Osteoblast (primary cell): ENCODE data around the gene AKAP7. TPM values are rescaled to one million over a fixed set of nuclear protein-coding genes. Genes with fewer than 3 reads are reported as not detected.

Experiments
- DNase-seq: peaks from one replicate; pipeline ENCODE4 v3.0.0; 2011; ENCODE audit warnings: low spot score, mixed read lengths; ENCODE audit not compliant: insufficient read length; ENCODE audit errors: missing footprints
- H2AFZ ChIP-seq: 2 replicates; pipeline ENCODE4 v1.6.0; 2011; ENCODE audit warnings: mild to moderate bottlenecking, low read length
- H3K27ac ChIP-seq: 2 replicates; pipeline ENCODE4 v1.5.1; 2011; ENCODE audit warnings: mild to moderate bottlenecking, low read depth, low read length, moderate library complexity
- H3K27me3 ChIP-seq: 2 replicates; pipeline ENCODE4 v1.6.0; 2012; ENCODE audit warnings: mild to moderate bottlenecking, control low read depth, inconsistent platforms, low read length, moderate library complexity; ENCODE audit not compliant: insufficient read depth
- H3K36me3 ChIP-seq: 2 replicates; pipeline ENCODE4 v1.5.1; 2011; ENCODE audit warnings: mild to moderate bottlenecking, low read length, control low read depth, moderate library complexity; ENCODE audit not compliant: insufficient read depth
- H3K4me1 ChIP-seq: 2 replicates; pipeline ENCODE4 v1.5.1; 2011; ENCODE audit warnings: mild to moderate bottlenecking, low read length, control low read depth, moderate library complexity; ENCODE audit not compliant: insufficient read depth
- H3K4me2 ChIP-seq: 2 replicates; pipeline ENCODE4 v1.6.0; 2011; ENCODE audit warnings: mild to moderate bottlenecking, low read length; ENCODE audit not compliant: insufficient read depth
- H3K4me3 ChIP-seq: fragments of 200-600 bp; sonication (generic); 3 replicates; pipeline ENCODE4 v1.5.1; 2012; ENCODE audit warnings: mild to moderate bottlenecking, low read length, inconsistent platforms; ENCODE audit not compliant: insufficient read depth
- H3K79me2 ChIP-seq: 2 replicates; pipeline ENCODE4 v1.6.0; 2012; ENCODE audit warnings: mild to moderate bottlenecking, low read length, control low read depth, inconsistent platforms; ENCODE audit not compliant: insufficient read depth
- H3K9me3 ChIP-seq: 2 replicates; pipeline ENCODE4 v1.5.1; 2011; ENCODE audit warnings: low read depth, low read length, control low read depth
- H4K20me1 ChIP-seq: 2 replicates; pipeline ENCODE4 v1.6.0; 2012; ENCODE audit warnings: mild to moderate bottlenecking, low read length, control low read depth; ENCODE audit not compliant: insufficient read depth
- total RNA-seq: library from RNA; depleted of rRNA; stranded (reverse); fragments of >200 nt; gene quantifications from 2 replicates; pipeline ENCODE4 v1.2.3, GENCODE V29; 2012
- TF ChIP-seq, protein P1 (sequence below): IDR thresholded peaks from 2 replicates; pipeline ENCODE4 v1.5.1; 2011; ENCODE audit warnings: mild to moderate bottlenecking, low read depth, low read length, moderate library complexity; ENCODE audit errors: extremely low read depth

The AKAP7 gene
- total RNA-seq, 1 donor: 4.0 TPM

GRCh38 chr6:131101911-131102680 lies 33.2 kb upstream of the AKAP7 start:
- Histone ChIP-seq H3K4me3 (no peak overlapping the region), H3K79me2 (no peaks in the 10 kb centered on the region), H3K36me3 (no peaks in the 10 kb centered on the region), H4K20me1 (no peaks in the 10 kb centered on the region), H3K9me3 (no peaks in the 10 kb centered on the region), H3K4me2 (peak overlapping the region; percentile 52), H3K4me1 (peaks cover 17% of the 10 kb centered on the region), H3K27ac (peak overlapping the region; percentile 21), H2AFZ (no peak overlapping the region), H3K27me3 (no peaks in the 10 kb centered on the region)
- no peak for DNase-seq
- TF ChIP-seq, protein P1, sequence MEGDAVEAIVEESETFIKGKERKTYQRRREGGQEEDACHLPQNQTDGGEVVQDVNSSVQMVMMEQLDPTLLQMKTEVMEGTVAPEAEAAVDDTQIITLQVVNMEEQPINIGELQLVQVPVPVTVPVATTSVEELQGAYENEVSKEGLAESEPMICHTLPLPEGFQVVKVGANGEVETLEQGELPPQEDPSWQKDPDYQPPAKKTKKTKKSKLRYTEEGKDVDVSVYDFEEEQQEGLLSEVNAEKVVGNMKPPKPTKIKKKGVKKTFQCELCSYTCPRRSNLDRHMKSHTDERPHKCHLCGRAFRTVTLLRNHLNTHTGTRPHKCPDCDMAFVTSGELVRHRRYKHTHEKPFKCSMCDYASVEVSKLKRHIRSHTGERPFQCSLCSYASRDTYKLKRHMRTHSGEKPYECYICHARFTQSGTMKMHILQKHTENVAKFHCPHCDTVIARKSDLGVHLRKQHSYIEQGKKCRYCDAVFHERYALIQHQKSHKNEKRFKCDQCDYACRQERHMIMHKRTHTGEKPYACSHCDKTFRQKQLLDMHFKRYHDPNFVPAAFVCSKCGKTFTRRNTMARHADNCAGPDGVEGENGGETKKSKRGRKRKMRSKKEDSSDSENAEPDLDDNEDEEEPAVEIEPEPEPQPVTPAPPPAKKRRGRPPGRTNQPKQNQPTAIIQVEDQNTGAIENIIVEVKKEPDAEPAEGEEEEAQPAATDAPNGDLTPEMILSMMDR: no peak

DNA sequence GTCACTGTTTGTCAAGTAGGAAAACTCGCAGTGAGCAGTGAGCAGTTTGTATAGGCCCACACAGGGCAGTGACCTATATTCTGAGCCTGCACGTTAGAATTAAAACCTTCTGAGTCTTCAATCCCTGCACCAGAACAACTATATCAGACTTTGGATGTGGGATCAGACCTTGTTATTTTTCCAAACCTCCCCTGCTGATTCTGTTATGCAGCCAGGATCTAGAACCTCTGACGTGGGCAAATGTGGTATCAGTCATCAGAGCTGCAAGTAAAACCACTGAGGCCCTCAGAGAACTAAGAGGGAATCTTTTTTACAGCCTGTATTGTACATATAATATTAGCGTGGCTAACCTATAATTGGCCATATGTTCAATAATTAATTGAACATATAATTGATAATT lies 32.0 kb upstream of the AKAP7 start:
- Histone ChIP-seq H3K27me3 (no peaks in the 10 kb centered on the region), H3K4me1 (peaks cover 19% of the 10 kb centered on the region), H3K9me3 (no peaks in the 10 kb centered on the region), H3K4me2 (no peak overlapping the region), H4K20me1 (no peaks in the 10 kb centered on the region), H3K79me2 (no peaks in the 10 kb centered on the region), H2AFZ (no peak overlapping the region), H3K27ac (peak overlapping the region; percentile 51), H3K4me3 (no peak overlapping the region), H3K36me3 (no peaks in the 10 kb centered on the region)
- TF ChIP-seq, protein P1: no peak
- DNase-seq: no peak

DNA sequence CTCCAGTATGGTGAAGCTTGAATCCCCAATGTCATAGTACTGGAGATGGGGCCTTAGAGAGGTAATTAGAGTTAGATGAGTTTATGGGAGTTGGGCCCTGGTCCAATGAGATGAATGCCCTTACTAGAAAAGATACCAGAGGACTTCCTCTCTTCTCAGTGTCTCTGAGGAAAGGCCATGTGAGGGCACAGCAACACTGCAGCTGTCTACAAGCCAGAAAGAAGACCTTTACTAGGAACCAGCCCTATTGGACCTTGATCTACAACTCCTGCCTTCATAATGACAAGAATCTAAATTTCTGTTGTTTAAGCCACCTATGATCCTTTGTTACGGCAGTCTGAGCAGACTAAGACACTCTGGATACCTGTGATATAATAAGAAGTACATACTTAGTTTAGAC lies 31.4 kb upstream of the AKAP7 start:
- peaks cover 19% of the 10 kb centered on the region for H3K4me1 ChIP-seq
- H4K20me1 ChIP-seq: no peaks in the 10 kb centered on the region
- H3K27me3 ChIP-seq: no peaks in the 10 kb centered on the region
- DNase-seq: no peak
- H3K27ac ChIP-seq: peak overlapping the region; percentile 51
- no peaks in the 10 kb centered on the region for H3K79me2 ChIP-seq
- no peak overlapping the region for H3K4me2 ChIP-seq
- H3K36me3 ChIP-seq: no peaks in the 10 kb centered on the region
- no peak overlapping the region for H2AFZ ChIP-seq
- TF ChIP-seq, protein P1: no peak
- no peaks in the 10 kb centered on the region for H3K9me3 ChIP-seq
- no peak overlapping the region for H3K4me3 ChIP-seq

DNA sequence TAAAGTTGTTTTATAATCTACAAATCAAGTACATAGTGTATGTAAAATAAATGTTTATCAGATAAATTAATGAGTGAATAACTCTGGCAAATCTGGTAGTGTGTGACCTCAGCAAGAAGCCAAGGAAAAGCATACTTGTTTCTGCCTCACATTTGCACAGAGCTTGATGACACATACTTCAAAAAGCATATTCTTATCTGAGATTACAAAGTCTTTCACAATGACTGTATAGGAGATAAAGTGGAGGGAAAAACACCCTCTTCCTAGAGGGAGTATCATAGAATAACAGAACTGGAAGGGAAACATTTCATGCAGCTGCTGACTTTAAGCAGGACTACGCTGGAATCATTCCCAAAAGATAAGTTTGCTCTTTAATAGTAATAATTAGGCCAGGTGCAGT lies 28.1 kb upstream of the AKAP7 start:
- H3K4me3 ChIP-seq: no peak overlapping the region
- no peaks in the 10 kb centered on the region for H3K36me3 ChIP-seq
- H3K27me3 ChIP-seq: no peaks in the 10 kb centered on the region
- H3K27ac ChIP-seq: peak overlapping the region; percentile 15
- peaks cover 16% of the 10 kb centered on the region for H3K4me1 ChIP-seq
- TF ChIP-seq, protein P1: no peak
- H3K79me2 ChIP-seq: no peaks in the 10 kb centered on the region
- DNase-seq: peak; percentile 58
- H3K9me3 ChIP-seq: no peaks in the 10 kb centered on the region
- no peak overlapping the region for H3K4me2 ChIP-seq
- H4K20me1 ChIP-seq: no peaks in the 10 kb centered on the region
- H2AFZ ChIP-seq: no peak overlapping the region
